22Rv1 (cell line): Measurements from ENCODE around the gene LRRC73.

ENCODE experiments used
- CTCF ChIP-seq: fragments of 450-650 bp; IDR thresholded peaks from 2 replicates; pipeline ENCODE4 v1.5.1; 2017; ENCODE audit warnings: mild to moderate bottlenecking
- ZFX ChIP-seq: fragments of 450-650 bp; IDR thresholded peaks from 2 replicates; pipeline ENCODE4 v1.6.1; 2017; ENCODE audit warnings: antibody characterized with exemption, borderline replicate concordance

DNA sequence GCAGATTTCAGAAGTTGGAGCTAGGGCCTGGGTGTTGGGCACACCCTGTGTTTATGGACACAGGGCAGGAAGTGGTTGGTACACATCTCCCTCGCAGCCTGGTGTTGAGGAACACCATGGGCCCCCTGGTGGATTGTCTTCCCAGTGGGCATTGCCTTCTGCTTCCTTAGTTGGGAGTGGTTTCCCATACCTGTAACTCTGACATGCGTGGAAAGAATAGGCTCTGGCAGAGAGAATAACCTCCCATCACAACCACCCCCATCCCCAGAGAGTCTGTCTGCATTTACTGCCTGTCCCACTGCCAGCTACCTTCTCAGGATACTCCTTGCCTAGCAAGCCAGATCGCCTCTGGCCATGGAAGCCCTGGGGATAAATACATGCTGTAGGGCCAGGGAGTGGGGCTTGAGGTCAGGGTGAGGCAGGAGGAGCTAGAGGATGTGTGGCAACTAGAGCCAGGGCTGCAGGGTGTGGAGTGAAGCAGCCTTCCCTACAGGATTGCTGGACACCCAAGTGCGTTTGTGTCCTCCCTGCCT, 14.7 kb downstream of the LRRC73 start:
- TF ChIP-seq CTCF = no peak
- TF ChIP-seq ZFX = no peak
